NCI-H1417 treated with DMSO at 0.1 percent for 48 hours (cell line): ENCODE measurements around the gene UGCG.
"Not testable (repeated sequence)": the region's sequence is repeated elsewhere in the genome, so short reads cannot be mapped to it uniquely, and the experiment has no call there.

Source experiments
- DNase-seq: peaks from one replicate; lab custom pipeline; 2025; lab: John Stamatoyannopoulos, UW

Gene UGCG

DNA sequence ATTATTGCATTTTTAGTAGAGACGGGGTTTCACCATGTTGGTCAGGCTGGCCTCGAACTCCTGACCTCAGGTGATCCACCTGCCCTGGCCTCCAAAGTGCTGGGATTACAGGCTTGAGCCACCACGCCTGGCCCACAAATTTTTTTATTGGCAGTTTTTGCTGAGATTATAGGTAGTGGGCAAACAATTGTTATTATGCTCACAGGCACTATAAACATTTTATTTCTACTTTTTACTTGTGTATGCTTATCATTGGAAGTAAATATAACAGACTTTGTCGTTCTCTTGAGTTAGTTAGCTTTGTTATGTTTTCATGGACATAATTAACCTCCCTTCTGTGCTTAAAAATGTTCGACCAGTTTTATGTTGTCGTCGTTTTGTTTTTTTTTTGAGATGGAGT lies 23.9 kb downstream of the UGCG start:
- no peak for DNase-seq

DNA sequence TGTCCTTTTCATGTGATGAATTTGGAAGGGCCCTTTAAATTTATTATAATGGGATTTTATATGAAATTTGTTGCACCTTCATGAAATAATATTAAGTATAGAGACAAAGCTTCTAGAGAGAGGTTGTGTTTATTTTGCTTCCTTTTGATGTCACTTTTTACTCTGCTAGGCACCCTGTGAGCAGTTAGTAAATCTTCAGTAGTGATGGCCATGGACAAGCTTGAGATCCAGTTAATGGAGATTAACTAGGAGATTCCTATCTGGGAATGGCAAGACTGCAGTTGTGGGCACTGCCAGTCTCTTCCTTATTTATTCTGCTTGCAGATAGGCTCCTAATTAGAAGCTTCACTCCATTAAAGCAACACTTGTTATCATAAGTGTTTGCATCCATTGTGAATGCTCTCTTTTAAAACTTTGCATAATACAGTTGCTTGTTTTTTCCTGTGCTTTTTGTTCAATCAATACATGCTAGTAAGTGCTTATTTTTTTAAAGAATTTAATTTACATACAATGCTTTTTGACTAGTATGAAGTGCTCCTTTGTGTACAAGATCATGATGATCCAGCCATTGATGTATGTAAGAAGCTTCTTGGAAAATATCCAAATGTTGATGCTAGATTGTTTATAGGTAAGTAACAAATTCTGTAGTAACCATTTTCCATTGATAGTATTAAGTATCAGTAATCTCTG lies 25.9 kb downstream of the UGCG start:
- DNase-seq, result no peak

DNA sequence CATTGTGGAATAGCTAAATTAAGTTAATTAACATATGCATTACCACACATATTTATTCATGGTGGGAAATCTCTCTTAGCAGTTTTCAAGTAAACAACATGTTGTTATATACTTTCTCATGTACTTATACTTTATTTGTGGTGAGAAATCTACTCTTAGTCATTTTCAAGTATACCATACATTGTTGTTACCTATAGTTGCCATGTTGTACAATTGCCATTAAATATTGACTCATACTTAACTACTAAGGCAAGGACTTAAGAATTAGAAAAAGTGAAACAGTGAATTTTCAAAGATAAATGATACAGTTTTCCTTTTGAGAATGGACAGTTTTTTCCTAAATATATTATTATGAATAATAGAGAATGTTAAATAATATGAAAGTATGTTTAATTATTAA lies 27.7 kb downstream of the UGCG start:
- DNase-seq, result no peak

DNA sequence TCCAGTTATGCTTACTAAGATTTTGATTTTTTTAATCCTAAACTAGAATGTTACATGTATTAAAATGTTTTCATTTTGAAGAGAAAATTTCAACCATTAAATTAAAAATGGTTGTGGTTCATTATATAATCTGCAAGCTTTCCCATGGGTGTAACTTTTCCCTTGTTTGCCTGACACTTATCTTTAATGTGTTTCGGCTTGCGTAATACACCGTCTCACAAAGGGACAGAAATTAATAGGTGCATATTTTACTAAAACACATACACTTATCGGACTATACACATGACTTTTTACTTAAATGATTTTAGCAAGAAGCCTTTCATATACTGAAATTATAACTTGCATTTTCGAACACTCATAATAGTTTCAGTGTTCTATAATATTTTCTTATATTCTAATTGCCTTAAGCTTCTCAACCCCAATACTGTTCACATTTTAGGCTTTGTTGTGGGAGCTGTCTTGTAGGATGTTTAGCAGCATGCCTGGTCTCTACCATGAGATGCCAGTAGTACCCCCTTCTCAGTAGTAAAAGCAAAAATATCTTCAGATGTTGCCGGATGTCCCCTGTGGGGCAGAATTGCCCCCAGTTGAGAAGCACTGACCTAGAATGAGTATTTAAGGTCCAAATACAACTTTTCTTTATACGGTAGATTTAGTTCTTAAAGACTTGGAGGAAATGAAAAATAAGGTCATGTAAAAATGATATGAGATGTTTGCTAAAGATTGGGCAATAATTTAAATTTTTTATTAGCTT lies 28.6 kb downstream of the UGCG start:
- no peak for DNase-seq

DNA sequence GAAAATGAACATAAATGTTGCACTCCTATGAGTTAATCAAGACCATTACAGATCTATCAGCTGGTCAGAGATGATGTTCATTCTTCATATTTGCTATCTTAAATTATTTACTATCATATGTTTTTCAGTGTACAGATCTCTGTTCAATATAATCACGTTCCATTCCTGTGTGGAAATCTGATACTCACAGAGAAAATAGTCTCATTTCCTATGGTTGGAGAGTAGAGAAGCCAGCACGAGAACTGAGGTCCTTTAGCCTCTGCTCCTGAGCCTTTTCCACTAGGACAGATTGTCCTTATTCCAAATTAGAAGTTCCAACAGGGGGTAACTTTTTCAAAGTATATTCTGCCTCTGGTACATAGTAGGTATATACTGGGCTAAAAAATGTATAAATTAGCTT lies 29.2 kb downstream of the UGCG start:
- no peak for DNase-seq

DNA sequence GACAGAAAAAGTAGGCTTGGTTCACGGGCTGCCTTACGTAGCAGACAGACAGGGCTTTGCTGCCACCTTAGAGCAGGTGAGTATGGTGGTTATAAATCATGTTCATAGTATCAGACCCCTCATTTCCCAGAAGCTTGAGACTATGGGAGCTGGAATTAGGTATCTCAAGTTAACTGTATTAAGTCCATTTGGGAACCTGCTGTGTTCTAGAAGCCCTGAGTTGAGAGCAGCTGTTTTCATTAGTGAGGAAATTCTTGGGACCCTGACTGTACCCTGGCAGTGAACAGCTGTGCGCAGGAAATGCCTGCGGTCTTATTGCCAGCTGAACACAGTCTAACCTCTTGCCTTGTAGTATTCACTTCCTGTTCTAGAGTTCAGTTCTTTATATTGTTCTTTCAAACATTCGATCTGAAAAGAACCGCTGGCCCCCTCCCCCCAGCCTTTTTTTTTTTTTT lies 29.8 kb downstream of the UGCG start:
- no peak for DNase-seq

DNA sequence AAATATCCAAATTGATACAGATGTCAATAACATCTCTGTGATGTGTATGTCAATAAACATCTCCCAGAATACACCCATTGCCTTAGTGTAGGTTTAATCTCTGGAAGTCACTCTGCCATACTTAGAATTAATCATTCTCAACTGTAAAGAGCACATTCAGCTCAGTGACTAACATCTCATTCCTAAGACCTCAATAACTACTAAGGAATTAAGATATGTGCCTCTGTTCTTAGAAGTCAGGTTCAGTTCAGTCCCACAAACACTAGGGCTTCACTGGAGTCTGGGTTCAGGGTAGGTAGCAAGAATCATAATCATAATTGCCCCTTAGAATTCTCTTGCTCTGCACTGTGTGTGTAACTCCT lies 31.7 kb downstream of the UGCG start:
- no peak for DNase-seq

DNA sequence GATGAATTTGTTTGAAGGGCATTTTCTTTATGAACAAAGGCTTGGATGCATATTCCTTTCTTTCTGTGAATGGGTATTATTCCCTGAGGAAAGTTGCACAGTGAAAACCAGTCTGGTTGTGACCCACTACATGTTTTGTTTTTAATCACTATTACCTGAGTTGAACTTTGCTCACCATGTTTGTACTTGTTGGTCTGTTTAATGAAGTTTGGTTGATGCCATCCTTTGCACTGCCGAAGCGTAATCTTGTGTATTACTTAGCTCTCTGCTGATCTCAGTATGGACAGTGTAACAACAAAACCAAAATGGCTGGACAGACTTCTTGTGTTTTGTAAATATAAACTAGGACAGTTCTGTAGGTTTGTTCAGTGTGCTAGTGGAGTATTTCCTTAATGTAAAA lies 38.1 kb downstream of the UGCG start:
- no peak for DNase-seq

DNA sequence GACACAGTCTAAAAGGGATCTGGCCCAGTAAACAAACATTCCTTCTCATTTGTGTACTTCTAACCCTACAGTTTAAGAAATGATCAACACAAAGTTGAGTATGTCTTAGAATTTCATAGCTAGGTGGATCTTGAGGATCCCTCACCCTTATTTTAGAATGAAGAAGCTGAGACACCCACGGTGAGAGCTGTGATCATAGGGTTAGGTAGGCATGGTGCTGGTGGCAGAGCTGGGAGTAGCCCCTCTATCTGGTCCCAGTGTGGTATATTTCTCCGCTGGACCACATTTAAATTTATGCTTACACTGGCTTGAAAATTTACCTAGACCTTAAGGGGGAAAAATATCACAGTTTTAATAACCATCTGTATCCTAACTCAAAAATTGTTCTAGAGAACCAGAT lies 39.8 kb downstream of the UGCG start:
- DNase-seq, result no peak

DNA sequence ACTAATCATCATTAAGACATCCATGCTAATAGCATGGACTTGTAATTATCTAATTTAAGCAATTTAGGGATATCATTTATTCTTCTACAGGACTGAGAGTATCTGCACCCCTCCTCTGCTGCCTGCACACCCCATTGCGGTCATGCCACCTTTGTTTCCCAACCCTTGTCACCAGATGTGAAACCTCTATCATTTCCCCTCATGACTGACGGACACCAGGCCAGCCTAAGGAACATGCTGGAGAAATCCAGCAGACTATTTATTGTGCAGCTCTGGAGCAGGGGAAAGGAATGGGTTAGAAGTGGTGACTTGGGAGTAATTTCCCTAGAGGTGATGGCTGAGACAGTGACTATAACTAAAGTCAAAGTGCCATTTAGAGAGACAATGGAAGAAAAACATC lies 40.7 kb downstream of the UGCG start:
- DNase-seq, result no peak

DNA sequence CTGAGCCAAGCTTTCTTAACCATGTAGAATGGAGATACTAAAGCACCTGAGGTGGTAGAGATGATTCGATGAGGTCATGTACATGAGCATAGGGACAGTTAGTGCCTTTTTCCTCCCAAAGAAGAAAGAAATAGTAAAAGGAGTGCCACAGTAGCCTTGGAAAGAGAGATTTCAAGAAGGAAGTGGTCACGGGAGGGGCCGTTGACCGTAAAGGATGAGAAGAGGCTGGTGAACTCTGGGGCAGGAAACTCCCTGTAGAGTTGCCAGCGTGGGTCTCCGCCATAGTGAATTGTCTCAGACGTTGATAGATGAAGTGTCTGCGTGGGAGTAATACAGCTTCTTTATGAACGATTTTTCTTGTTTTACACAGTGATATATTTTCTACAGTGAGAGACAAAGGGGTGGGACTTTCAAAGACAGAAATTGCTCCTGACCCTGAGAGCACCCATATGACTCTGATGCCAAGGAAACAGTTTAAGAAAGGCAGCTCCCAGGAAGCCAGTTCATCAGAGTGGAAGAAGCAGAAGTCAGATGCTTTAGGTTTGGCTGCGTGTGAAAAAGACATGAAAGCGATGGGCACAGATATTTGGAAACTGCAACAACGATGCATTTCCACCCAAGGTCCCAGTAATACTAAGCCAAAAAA lies 41.3 kb downstream of the UGCG start:
- no peak for DNase-seq

DNA sequence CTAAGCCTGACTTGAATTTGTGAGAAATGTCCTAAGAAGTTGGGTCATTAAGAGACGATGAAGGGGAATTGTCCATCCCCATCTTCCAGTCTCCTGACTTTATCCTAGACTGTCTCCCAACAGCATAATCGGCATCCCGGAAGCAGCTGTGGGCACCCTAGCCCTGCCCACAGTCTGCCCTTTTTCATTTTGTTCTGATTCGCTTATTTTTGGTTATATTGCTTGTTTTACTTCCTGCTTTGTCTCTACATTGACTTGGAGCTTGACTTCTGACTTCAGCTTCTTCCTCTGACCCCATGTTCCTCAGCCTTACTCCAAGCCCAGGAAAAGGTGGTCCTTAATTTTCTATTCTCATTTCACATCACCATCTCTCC lies 41.8 kb downstream of the UGCG start:
- no peak for DNase-seq

DNA sequence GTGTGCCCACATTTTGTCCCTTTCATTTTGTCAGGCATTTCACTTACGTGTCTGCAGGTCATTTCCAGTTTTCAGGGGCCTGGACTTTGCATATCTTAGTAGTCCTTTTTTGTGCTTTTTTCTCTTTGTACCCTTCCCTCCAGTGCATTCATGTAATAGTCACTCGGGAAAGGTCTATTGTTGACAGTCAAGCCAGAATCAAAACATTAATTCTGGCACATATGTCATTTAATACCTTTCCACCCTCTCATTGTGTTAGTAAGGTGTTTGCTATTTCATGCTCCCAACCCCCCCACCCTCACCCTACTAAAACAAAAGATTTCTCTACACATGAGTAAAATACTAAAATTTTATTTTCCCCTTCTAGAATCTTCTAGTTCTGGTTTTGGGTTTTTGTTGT lies 42.7 kb downstream of the UGCG start:
- DNase-seq, result no peak

DNA sequence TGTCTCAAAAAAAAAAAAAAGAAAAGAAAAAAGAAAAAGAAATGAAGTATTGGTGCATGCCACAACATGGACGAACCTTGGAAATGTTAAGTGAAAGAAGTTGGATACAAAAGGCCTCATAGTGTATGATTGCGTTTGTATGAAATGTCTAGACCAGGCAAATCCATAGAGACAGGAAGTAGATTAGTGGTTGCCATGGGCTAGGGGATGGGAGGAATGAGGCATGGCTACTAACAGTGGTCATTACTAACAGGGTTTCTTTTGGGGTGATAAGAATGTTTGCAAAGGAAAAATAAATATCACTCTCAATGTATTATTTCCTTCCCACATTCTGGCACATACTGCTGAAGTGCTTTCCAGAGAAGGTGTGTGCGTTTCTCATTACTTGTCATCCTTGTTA lies 44.1 kb downstream of the UGCG start:
- DNase-seq, result no peak

DNA sequence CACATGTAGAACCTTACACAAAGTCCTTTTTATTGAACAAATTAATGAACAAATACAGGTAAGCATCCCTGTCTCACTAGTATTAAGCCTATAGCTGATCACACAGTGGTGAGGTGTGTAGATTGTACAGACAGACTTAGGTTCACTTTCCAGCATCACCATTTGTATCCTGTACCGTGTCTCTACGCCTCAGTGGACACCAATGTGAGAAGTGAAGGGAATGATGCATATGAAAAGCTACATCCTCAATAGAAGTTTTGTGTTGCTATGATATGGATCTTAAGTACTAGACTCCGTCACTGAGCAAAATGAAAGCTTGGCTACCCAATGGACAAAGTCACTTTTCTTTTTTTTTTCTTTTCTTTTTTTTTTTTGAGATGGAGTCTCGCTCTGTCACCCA lies 46.6 kb downstream of the UGCG start:
- DNase-seq, result no peak

DNA sequence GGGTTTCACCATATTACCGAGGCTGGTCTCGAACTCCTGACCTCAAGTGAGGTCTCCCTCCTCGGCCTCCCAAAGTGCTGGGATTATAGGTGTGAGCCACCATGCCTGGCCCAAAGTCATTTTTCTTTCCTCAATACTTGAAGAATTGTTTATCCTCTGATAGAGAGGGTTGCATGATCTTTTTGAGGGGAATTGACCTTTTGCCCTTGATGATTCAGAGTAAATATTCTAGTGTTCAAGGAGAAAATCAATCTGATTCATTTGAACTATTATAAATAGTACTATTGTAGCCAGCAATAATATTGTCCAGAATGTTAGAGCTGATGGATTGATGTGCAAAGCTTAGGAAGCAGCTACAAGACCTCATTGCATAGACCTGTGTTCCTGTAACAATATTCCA lies 47.1 kb downstream of the UGCG start:
- DNase-seq, result no peak

DNA sequence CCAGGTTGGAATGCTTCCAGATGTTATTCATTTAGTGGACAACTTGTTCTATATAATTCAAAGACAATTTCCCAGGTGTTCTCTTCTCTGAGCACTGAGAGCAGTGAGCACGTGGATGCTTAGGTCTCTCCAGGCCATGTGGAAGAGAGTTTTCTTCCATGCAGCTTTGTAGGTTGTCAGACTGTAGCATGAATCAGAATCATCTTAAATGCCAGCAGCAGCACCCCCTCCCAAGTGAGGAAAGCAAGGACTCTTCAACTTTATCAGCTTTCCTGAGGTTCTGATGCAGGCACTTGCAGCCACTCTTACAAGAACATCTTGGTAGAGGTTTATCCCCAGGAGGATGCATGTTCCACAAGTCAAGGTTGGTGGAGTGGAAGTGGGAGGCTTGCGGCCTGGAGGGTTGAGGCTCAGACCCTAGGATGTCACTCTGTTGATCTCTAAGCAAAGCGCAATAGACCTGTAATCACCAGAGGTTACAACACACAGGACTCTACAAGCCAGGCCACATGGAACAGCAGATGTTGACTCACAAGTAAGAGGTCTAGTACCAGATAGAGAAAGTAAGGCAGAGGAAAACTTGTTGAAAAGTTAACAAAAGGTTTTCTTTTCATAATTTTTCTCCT lies 47.7 kb downstream of the UGCG start:
- DNase-seq, result no peak

DNA sequence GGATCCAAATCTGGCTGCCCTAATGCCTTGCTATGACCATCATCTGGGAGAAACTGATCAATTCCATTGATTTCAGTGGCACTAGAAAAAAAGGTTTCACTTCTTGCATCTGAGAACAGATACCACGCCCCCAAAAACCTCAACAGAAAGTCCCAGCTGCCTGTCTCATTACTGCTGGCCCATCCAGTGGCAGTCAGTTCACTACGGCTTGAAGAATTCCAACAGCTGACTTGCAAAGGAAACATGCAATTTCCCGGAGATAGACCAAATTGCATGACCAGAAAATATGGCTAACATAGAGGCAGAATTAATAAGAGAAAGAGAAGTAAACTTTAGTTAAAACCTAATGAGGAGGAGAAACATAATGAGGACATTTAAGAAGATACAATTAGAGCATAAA lies 48.6 kb downstream of the UGCG start:
- no peak for DNase-seq

DNA sequence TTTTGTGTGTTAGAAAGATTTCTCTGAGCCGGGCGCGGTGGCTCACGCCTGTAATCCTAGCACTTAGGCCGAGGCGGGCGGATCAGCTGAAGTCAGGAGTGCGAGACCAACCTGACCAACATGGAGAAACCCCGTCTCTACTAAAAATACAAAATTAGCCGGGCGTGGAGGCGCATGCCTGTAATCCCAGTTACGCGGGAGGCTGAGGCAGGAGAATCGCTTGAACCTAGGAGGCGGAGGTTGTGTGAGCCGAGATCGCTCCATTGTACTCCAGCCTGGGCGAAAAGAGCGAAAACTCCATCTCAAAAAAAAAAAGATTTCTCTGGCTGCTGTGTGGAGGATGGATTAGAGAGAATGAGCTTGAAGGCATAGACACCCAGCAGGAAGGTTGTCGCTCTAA lies 51.5 kb downstream of the UGCG start:
- DNase-seq, result not testable (repeated sequence)

DNA sequence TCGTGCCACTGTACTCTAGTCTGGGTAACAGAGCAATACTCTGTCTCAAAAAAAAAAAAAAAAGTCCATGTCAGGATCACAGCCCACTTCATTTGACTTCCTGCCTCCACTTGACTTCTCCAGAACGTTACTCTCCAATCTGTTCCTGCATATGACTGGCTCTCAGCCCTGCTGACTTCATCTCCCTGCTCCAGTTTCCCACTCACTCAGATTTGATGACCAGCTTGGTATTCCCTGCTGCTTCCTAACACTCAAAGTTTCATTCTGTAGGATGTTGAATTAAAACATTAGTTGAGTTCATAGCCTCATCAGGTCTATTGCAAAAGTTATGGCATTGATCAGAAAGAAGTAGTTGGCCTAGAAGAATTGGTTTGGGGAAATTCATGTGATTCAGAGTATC lies 52.3 kb downstream of the UGCG start:
- DNase-seq, result no peak

DNA sequence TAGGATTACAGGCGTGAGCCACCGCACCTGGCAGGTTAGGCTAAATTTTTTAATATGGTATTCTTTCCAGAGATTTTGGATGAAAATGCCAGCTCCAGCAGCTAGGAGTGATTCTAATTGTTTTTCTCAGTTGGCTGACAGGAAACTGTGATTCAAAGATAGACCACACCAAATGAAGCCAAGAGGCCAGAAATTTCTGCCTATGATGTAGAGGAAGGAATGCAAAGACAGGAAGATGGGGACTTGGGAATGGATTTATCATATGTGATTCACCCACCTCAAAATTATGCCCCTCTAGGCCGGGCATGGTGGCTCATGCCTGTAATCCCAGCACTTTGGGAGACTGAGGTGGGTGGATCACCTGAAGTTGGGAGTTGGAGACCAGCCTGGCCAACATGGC lies 53.3 kb downstream of the UGCG start:
- DNase-seq, result no peak

DNA sequence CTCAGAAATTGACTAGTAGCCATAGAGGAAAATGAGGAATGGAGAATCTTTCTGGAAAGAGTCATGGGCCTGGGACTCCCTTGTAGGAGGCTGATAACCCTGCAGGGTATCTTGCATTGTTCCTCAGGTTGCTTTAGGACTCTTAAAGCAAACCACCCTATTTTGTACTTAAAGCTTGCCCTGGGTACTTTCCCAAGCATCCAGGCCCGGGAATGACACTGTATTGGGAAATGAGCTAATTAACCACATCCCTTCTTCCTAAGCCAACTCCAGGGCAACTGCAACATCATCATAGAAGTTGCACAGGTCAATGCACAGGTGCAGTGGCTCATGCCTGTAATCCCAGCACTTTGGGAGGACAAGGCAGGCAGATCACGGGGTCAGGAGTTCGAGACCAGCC lies 55.9 kb downstream of the UGCG start:
- DNase-seq, result no peak

DNA sequence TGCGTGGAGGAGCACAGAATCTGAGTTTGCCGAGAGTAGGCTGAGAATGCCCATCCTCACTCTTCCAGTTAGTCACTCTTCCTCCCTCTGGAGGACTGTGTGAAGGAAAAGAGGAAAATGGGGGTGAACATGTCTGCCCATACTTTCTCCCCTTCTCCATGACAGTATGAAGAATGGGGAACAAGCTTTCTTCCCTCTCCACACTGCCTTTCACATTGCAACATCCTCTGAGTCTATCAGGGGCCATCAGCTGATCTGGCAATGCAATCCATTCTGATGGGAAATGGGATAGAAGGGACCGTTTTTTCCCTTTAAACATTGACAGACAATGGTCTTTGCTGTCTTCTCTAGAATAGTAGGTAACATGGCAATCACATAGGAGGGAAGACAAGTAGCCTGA lies 56.8 kb downstream of the UGCG start:
- no peak for DNase-seq
